KBM-7 (cell line): ENCODE measurements around the gene ASIC3.
"Not testable (repeated sequence)": the region's sequence is repeated elsewhere in the genome, so short reads cannot be mapped to it uniquely, and the experiment has no call there.

Experiments
- DNase-seq: peaks from one replicate; pipeline ENCODE4 v3.0.0-alpha.2; 2015
- in situ Hi-C: fragments of 300-500 bp; cut with MboI; formaldehyde crosslinking; loops from 2 replicates; pipeline ENCODE4 v1.14.3; 2020; ENCODE audit warnings: low sequenced_read_pairs, low pct_unique_long_range_greater_than_20kb, mixed read lengths

ASIC3 gene

DNA sequence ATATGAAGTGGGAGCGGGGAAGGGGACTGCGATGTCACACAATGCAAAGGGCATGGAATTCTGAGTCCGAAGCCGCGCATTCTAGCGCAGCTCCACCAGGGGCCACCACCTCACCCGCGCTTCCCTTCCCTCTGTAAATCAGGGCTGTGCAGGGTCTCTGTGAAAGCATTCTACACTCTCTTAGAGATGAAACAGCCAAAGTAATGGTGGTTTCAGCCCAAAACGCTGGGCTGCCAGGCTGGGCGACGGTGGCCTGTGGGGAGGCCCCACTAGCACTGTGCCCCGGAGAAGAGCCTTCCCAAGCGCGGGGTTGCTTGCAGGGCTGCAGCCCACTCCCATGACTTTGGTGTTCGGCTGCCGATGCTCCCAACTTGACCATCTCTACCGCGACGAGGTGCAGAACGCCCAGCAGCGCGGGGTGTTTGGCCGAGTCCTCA is 35.4 kb upstream of the ASIC3 start:
- no peak for DNase-seq
- in situ Hi-C loops: no loop called here

DNA sequence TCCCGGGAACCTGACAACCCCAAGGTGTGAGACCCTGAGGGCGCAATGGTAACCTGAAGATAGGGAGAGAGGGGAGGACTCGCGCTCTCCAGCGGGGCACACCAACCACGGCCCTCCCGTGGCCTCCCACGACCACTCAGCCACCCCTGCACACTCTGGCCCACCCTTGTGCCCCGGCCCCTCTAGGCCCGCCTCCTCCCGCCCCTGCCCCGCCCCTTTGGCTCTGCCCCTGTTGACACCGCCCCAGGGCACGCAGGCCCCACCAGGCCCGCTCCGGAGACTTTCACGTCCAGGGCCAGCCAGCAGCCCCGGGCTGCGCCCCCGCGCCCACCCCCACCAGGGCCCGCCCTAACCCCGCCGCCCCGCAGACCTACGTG is 35.0 kb upstream of the ASIC3 start:
- in situ Hi-C loops: no loop called here
- no peak for DNase-seq

DNA sequence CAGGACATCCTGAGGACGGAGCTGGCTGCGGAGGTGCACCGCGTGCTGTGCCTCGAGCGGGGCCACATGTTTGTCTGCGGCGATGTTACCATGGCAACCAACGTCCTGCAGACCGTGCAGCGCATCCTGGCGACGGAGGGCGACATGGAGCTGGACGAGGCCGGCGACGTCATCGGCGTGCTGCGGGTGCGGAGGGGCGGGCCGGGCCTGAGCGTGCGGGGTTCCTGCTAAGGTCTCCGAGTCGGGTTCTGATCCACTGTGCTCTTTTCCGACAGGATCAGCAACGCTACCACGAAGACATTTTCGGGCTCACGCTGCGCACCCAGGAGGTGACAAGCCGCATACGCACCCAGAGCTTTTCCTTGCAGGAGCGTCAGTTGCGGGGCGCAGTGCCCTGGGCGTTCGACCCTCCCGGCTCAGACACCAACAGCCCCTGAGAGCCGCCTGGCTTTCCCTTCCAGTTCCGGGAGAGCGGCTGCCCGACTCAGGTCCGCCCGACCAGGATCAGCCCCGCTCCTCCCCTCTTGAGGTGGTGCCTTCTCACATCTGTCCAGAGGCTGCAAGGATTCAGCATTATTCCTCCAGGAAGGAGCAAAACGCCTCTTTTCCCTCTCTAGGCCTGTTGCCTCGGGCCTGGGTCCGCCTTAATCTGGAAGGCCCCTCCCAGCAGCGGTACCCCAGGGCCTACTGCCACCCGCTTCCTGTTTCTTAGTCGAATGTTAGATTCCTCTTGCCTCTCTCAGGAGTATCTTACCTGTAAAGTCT is 34.4 kb upstream of the ASIC3 start:
- in situ Hi-C loops: no loop called here
- no peak for DNase-seq

DNA sequence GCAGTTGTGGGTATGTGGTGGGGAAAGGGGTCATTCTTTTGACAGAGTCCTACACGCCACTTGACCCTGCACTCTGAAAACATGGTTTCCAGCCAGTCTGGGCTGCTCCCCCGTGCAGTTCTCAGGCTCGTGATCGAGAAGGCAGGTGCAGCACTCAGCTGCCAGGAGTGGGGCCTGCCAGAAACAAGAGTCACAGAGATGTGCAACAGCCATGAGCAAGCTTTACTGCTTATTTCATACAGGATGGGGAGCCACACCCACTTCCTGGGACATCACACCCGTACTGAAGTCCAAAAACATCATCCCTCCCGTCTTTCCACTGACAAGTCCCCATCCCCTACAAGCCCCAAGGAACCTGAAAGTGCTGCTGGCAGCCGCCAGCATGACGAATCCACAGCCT is 33.4 kb upstream of the ASIC3 start:
- no peak for DNase-seq
- in situ Hi-C loops: no loop called here

DNA sequence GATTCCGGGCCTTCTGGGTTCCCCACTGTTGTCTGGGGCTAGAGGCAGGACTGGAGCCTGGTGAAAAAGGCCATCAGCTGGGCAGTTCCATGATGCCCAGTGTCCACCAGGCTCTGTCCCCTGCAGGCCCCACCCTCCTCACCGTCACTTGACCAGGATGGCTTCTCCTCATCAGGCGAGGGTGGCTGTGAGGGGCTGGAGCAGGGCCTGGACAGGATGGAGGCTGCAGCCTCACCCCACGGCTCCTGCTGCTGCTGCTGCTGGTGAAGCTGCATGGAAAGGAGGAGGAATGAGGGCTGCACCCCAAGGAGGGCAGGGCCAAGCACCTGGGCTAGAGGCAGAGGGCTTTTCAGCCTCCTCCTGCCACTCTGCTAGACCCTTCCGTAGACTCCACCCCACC is 32.4 kb upstream of the ASIC3 start:
- no peak for DNase-seq
- in situ Hi-C loops: no loop called here

DNA sequence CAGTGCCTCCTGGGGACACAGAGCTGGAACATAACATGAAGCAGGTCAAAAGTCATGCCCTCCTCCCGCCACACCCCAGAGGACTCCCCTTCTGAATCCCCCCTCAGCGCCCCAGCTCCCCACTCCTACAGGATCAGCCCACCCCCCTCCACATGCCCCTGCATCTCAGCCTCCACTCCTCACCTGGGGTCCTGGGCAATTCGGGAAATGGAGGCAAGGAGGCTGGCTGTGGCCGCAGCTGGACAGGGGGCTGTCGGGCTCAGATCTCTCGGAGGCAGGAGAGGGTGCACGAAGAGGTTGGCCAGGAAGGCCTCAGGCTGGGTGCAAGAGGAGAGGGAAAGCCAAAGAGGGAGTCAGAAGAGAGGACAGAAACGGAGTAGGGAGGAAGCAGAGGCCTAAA is 31.8 kb upstream of the ASIC3 start:
- in situ Hi-C loops: no loop called here

DNA sequence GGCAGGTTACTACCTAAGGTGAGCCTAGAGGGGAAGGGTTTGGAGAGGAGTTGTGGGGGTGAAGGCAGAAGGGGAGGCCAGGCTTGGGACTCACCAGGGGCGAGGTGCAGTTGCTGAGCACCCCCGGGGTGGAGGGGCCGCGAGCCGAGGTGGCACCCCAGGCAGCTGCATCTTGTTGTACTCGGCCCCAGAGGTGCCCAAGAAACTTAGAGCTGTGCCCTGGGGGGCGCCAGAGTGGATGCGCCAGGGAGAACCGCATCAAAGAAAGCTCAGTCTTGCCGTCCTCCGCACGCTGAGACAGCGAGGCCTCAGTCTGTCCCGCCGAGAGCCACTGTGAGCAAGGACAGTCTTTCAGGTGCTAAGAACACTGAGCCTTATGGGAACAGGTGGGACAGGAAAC is 31.4 kb upstream of the ASIC3 start:
- DNase-seq: no peak
- in situ Hi-C loops: no loop called here

More for the DNA sequence above, 31.8 kb upstream of the ASIC3 start:
- DNase-seq: no peak

DNA sequence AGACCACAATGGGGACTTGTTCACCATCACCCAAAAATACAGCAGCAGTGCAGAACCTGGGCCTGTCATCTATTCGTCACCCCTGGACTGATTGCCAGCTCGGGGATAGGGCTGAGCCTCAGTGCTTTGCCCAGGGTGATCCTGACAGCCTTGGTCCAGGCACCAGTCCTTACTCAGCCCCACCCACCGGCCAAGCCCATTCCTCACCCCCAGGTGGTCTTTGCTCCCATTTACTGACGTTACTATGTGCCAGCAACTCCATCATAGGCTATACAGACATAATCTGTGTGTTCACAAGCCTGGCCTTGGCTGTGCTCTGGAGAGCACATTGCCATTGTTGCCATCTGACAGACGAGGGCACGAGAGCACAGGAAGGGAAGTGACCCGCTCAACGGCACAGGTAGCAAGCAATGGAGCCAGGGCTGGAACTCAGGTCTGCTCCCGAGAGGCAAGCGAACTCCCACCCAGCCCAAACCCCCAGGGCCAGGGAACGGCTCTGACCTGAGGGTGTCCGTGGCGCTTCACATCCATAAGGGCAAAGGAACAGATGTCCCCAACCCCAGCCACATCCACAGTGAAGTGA is 30.9 kb upstream of the ASIC3 start:
- in situ Hi-C loops: no loop called here
- DNase-seq: no peak

DNA sequence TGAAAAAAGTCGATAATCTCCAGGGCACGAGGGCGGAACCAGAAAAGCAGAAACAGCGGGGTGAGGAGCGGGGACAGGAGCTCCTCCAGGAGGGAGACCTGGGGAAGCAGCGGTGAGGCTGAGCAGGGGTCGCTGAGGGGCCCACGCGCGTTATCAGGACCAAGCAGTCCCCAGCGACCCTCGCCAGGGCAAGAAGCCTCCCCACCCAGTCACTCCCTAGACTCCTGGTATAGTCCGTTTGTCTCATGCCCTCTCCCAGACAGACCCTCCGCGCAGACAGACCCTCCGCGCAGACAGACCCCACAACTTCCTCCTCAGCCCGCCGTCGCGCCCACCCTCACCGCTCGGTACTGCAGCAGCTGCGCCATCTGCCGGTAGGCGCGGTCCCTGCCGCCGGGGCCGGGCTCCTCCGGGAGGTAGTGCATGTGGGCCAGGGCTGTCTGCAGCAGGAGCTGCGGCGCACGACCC is 30.3 kb upstream of the ASIC3 start:
- in situ Hi-C loops: no loop called here
- peak; percentile 86 for DNase-seq

DNA sequence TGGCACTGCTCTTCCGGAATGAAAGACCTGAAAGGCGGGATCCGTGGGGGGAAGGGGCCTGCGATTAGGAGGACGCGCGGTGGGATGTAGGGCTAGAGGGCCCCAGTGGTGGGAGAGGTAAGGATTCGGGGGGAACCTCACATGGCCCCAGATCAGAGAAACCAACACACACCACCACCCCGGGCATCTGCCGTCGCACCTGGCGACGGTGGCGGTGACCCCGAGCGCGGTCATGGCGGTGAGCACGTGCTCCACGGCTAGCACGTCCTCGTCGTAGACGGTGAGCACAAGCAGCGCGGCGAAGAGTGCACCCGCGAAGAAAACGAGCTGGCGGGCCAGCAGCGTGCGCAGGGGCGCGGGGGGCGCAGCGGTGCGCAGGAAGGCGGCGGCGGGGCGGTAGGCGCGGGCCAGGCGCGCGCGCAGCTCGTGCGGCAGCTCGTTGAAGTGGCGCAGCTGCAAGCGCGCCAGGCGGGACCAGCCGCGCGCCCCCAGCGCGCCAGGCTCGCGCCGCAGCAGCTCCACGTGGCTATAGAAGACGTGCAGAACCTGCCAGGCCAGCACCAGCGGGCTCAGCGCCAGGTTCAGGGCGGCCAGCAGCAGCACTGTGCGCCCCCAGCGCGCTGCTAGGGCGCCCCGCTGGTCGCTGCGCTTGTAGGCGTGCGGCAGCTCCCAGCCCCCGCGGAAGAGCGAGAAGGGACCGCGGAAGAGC is 29.8 kb upstream of the ASIC3 start:
- in situ Hi-C loops: no loop called here
- DNase-seq: no peak

DNA sequence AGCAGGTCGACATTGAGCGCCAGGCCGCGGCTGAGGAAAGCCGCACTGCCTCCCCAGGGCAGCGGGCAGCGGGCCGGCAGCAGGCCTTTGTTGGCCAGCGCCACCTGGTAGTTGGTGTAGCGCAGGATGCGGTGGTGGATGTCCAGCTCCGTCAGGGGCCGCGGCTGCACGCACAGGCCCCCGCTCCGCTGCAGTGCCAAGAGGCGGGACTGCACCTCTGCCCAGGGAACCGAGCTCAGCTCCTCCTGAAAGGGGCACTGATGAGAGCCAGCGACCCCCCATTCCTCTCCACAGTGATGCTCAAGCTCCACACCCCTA is 29.2 kb upstream of the ASIC3 start:
- DNase-seq: no peak
- in situ Hi-C loops: no loop called here

DNA sequence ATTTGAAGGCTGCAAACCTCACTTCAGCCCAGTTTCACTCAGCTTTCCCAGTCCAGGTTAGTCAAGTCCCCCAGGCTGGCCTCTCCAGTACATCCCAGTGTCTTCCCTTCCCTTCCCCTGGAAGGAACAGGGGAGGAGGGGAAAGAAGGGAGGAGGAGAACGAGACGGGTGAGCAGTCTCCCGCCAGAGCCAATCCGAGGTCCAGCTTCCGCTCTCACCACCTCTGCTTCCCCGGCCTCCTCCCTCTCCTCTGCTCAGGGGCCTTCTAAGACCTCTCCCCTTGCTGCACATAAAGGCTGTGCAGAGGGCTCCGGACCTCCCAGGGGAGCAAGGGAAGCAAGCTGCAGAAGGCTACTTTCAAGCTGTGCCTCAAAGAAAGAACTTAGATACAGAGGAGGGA is 28.1 kb upstream of the ASIC3 start:
- in situ Hi-C loops: no loop called here

DNA sequence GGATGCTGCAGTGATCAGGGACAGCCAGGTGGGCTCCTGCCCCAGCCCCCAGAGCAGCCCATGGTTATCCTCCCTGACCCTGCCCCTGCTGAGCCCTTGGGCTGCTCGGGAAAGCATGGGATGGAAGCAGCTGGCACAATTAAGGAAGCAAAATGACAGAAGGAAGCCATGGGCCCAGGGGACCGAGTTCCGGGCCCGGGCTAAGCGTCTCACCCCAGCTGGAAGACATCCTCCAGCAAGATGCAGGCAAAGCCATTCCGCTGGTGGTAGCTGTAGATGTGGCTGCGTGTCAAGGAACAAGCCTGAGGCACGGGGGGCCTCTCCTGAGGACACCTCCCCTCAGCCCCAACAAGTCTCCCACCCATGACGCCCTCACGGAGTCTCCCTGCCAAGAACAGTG is 25.1 kb upstream of the ASIC3 start:
- in situ Hi-C loops: no loop called here
- DNase-seq: no peak

More for the DNA sequence above, 28.1 kb upstream of the ASIC3 start:
- DNase-seq: no peak

DNA sequence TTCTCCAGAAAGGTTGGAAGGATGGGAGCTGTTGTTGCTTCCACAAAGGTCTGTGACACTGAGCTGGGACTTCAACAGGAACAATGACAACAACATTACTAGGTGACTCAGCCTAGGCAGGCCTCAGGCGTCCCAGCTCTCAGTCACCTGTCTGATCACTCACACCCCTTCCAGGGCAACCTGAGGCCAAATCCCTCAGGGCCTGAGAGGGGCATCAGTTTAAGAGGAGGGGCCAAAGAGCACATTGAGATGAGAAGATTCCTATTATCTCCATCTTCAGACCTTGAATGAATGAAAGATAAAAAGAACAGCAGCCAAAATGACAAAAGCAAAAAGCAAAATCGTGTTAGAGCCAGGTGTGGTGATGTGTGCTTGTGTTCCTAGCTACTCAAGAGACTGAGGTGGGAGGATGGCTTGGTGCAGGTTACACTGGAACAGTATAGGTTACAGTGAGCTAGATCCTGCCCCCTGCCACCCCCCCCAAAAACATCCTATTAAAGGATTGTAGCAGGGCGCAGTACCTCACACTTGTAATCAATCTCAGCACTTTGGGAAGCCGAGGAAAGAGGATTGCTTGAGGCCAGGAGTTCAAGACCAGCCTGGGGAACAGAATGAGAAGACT is 23.8 kb upstream of the ASIC3 start, which contains the start of gene ATG9B:
ATG9B (minus strand) TSS at position 60 of the 622 bp plus-strand sequence. CDS start 71 bp downstream, outside the sequence.
- in situ Hi-C loops: no loop called here
- no peak for DNase-seq

DNA sequence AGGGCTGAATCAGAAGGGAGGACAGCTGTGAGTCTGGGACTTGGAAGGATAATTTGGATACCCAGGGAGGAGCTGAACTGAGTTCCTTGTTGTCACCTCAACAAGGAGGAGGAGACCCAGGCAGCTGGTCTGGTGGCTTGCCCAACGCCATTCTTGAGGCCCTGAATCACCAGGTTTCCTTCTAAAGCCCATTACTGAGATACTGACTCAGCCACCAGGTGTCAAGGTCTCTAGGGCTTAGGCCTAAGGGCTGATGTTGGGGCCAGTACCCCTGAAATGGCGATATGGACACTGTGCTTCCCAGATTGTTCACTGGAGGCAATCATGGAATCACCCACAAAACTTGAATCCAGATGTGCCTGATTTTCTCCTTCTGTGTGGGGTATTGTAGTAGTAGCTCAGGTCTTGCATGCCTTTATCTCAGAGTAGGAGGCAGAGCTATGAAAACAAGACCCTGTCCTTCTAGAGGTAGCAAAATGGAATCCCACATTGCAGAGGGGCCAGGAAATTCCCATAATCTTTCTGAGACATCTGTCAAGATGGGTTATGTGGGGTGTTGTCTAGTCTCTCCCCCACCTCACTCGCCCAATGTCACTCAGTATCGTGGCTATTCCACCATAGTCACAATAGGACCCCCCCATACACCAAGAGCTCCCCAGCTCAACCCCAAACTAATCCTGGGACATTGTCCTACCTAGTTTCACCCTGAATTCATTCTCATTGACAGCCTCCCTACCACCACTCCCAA is 22.2 kb upstream of the ASIC3 start:
- in situ Hi-C loops: no loop called here
- no peak for DNase-seq

DNA sequence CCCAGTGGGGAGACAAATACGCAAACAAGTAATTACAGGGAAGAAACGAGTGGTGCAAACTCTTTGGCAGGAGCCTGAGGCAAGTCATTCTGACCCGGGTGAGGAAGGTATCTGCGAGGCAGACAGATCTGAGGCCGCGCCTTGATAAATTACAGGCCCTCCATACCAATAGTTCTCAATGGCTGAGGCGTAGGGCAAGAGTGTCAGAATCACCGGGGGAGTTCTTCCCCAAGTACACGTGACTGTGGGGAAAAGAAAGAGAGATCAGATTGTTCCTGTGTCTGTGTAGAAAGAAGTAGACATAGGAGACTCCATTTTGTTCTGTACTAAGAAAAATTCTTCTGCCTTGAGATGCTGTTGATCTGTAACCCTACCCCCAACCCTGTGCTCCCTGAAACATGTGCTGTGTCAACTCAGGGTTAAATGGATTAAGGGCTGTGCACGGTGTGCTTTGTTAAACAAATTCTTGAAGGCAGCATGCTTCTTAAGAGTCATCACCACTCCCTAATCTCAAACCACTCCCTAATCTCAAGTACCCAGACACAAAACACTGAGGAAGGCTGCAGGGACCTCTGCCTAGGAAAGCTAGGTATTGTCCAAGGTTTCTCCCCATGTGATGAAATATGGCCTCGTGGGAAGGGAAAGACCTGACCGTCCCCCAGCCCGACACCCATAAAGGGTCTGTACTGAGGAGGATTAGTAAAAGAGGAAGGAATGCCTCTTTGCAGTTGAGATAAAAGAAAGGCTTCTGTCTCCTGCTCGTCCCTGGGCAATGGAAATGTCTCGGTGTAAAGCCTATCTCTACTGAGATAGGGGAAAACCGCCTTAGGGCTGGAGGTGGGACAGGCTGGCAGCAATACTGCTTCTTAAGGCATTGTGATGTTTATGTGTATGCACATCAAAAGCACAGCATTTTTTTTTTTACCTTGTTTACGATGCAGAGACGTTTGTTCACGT is 21.3 kb upstream of the ASIC3 start:
- DNase-seq, in situ Hi-C loops: not testable (repeated sequence)

DNA sequence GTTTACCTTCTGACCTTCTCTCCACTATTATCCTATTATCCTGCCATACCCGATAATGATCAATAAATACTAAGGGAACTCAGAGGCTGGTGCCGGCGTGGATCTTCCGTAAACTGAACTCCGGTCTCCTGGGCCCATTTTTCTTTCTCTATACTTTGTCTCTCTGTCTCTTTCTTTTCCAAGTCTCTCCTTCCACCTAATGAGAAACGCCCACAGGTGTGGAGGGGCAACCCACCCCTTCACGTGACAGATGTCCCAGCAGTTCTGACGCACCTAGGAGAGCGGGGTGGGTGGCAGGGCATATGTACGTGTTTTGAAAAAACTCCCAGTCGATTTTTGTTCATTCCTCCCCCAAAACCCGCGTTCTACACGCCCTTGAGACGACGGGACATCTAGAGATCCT is 20.6 kb upstream of the ASIC3 start:
- in situ Hi-C loops, DNase-seq: not testable (repeated sequence)
